SK-N-SH (cell line): Measurements from ENCODE around the gene SUSD3. TPM values are rescaled to one million over a fixed set of nuclear protein-coding genes. Genes with fewer than 3 reads are reported as not detected.

ENCODE experiments used
- CTCF ChIA-PET: fragments of 300-600, 350-600 bp; formaldehyde crosslinking; extraction: SDS; loops from one replicate; lab custom pipeline; 2021; lab: Yijun Ruan, JAX
- POLR2A ChIA-PET: fragments of 350-600 bp; sonication (Branson Sonifier 250); formaldehyde crosslinking; extraction: SDS; loops from one replicate; lab custom pipeline; 2020; ENCODE audit warnings: antibody characterized with exemption, inconsistent platforms; lab: Yijun Ruan, JAX
- DNase-seq: peaks from one replicate; pipeline ENCODE4 v3.0.0; 2012
- H2AFZ ChIP-seq: fragments of 200-600 bp; sonication (generic); 2 replicates; pipeline ENCODE4 v1.8.1; 2016; ENCODE audit warnings: antibody characterized with exemption, mild to moderate bottlenecking, low read depth
- H3F3A ChIP-seq: fragments of 200-600 bp; sonication (generic); replicated peaks from 2 replicates; pipeline ENCODE3; 2016; ENCODE audit warnings: antibody characterized with exemption, mild to moderate bottlenecking; ENCODE audit not compliant: insufficient read depth
- H3K27ac ChIP-seq, 2 experiments: fragments of 200-500 bp in 1 of 2; fragments of 200-600 bp in 1 of 2; sonication (Bioruptor generic) in 1 of 2; sonication (generic), shearing (Covaris generic) in 1 of 2; 2 replicates each; pipeline versions ENCODE4 v1.5.1 to v1.6.1; 2014 to 2016; ENCODE audit warnings: low read depth in 2 of 2, inconsistent platforms in 1 of 2, low read length in 1 of 2, mild to moderate bottlenecking in 1 of 2, mixed read lengths in 1 of 2
- H3K27me3 ChIP-seq: fragments of 200-600 bp; sonication (generic), shearing (Covaris generic); 2 replicates; pipeline ENCODE4 v1.6.1; 2016; ENCODE audit warnings: mixed run types; ENCODE audit not compliant: insufficient read depth
- H3K36me3 ChIP-seq, 2 experiments: fragments of 200-500 bp in 1 of 2; fragments of 200-600 bp in 1 of 2; sonication (Bioruptor generic) in 1 of 2; sonication (generic) in 1 of 2; replicated peaks in 1 of 2; 2 replicates each; pipeline versions ENCODE3 to v1.5.1; 2014 to 2016; ENCODE audit warnings: low read length in 1 of 2, mild to moderate bottlenecking in 1 of 2; ENCODE audit not compliant: insufficient read depth in 2 of 2, control insufficient read depth in 1 of 2
- H3K4me1 ChIP-seq, 2 experiments: fragments of 200-500 bp in 1 of 2; fragments of 200-600 bp in 1 of 2; sonication (Bioruptor generic) in 1 of 2; sonication (generic), shearing (Covaris generic) in 1 of 2; 2 replicates each; pipeline versions ENCODE4 v1.5.1 to v1.6.1; 2014 to 2016; ENCODE audit warnings: low read depth in 1 of 2, low read length in 1 of 2, mixed run types in 1 of 2; ENCODE audit not compliant: insufficient read depth in 2 of 2, control insufficient read depth in 1 of 2
- H3K4me2 ChIP-seq: fragments of 200-600 bp; sonication (generic), shearing (Covaris generic); 2 replicates; pipeline ENCODE4 v1.6.1; 2017; ENCODE audit warnings: mixed run types
- H3K4me3 ChIP-seq, 2 experiments: fragments of 200-500 bp in 1 of 2; fragments of 200-600 bp in 1 of 2; sonication (Bioruptor generic) in 1 of 2; sonication (generic), shearing (Covaris generic) in 1 of 2; 2 replicates each; pipeline versions ENCODE4 v1.5.1 to v1.8.1; 2014 to 2016; ENCODE audit warnings: low read depth in 2 of 2, inconsistent platforms in 1 of 2, low read length in 1 of 2, mild to moderate bottlenecking in 1 of 2, mixed read lengths in 1 of 2, moderate library complexity in 1 of 2
- H3K79me2 ChIP-seq: fragments of 200-600 bp; sonication (generic); 2 replicates; pipeline ENCODE4 v1.8.1; 2017; ENCODE audit warnings: mild to moderate bottlenecking; ENCODE audit not compliant: insufficient read depth
- H3K9ac ChIP-seq: fragments of 200-600 bp; sonication (generic); 2 replicates; pipeline ENCODE4 v1.6.1; 2017; ENCODE audit warnings: mixed run types
- H3K9me2 ChIP-seq: fragments of 200-600 bp; sonication (generic); 2 replicates; pipeline ENCODE4 v1.6.1; 2017; ENCODE audit warnings: mixed run types
- H3K9me3 ChIP-seq: fragments of 200-600 bp; sonication (generic); 2 replicates; pipeline ENCODE4 v1.6.1; 2017; ENCODE audit warnings: mixed run types, mild to moderate bottlenecking, moderate library complexity
- H4K20me1 ChIP-seq: fragments of 200-600 bp; sonication (generic); 2 replicates; pipeline ENCODE4 v1.6.1; 2017; ENCODE audit warnings: mild to moderate bottlenecking, mixed run types; ENCODE audit not compliant: insufficient read depth
- CHD2 ChIP-seq: fragments of 150-350 bp; IDR thresholded peaks from 2 replicates; pipeline ENCODE4 v1.6.1; 2018; ENCODE audit warnings: low read length; ENCODE audit not compliant: partially characterized antibody
- EP300 ChIP-seq, 2 experiments: IDR thresholded peaks; 2 replicates each; pipeline versions ENCODE4 v1.4.0 to v1.6.1; 2012; ENCODE audit warnings: borderline replicate concordance in 1 of 2, low read depth in 1 of 2, low read length in 1 of 2
- EZH2phosphoT487 ChIP-seq: fragments of 200-600 bp; sonication (generic); IDR thresholded peaks from 2 replicates; pipeline ENCODE4 v1.6.1; 2017; ENCODE audit warnings: low read depth, mixed run types, mild to moderate bottlenecking, antibody characterized with exemption, moderate library complexity, borderline replicate concordance
- FOSL2 ChIP-seq: IDR thresholded peaks from 2 replicates; pipeline ENCODE4 v1.4.0; 2012; ENCODE audit warnings: low read depth, mild to moderate bottlenecking, moderate library complexity, borderline replicate concordance
- GABPA ChIP-seq: IDR thresholded peaks from 2 replicates; pipeline ENCODE4 v1.4.0; 2012; ENCODE audit warnings: low read depth, mild to moderate bottlenecking
- GATA2 ChIP-seq: sonication (generic); formaldehyde crosslinking; IDR thresholded peaks from 2 replicates; pipeline ENCODE4 v1.5.0; 2020; ENCODE audit warnings: mild to moderate bottlenecking, missing genetic modification reagents
- JUND ChIP-seq: IDR thresholded peaks from 2 replicates; pipeline ENCODE4 v1.4.0; 2012
- POLR2AphosphoS5 ChIP-seq: IDR thresholded peaks from 2 replicates; pipeline ENCODE4 v1.6.1; 2012; ENCODE audit warnings: low read depth, low read length
- RXRA ChIP-seq: IDR thresholded peaks from 2 replicates; pipeline ENCODE4 v1.4.0; 2012; ENCODE audit warnings: low read depth, mild to moderate bottlenecking, borderline replicate concordance
- SIN3A ChIP-seq: IDR thresholded peaks from 2 replicates; pipeline ENCODE4 v1.6.1; 2012; ENCODE audit warnings: low read depth, mild to moderate bottlenecking, low read length, moderate library complexity, borderline replicate concordance
- SMC3 ChIP-seq: IDR thresholded peaks from 2 replicates; pipeline ENCODE4 v1.6.1; 2012; ENCODE audit warnings: low read depth, low read length, improper control_type of control experiment
- TCF12 ChIP-seq: IDR thresholded peaks from 2 replicates; pipeline ENCODE4 v1.4.0; 2012
- TEAD4 ChIP-seq: IDR thresholded peaks from 2 replicates; pipeline ENCODE4 v1.4.0; 2012; ENCODE audit warnings: mild to moderate bottlenecking, borderline replicate concordance; ENCODE audit not compliant: insufficient read depth
- YY1 ChIP-seq: IDR thresholded peaks from 2 replicates; pipeline ENCODE4 v1.4.0; 2012; ENCODE audit warnings: low read depth, mild to moderate bottlenecking
- WGBS: methylation state at CpG from one replicate; pipeline ENCODE4 v1.1.6; 2017; ENCODE audit warnings: low lambda C conversion rate; 5-methylcytosine and 5-hydroxymethylcytosine counted together
- polyA plus RNA-seq, 3 experiments: library from polyadenylated mRNA; depleted of rRNA; stranded (reverse); fragments of >200 nt; gene quantifications; 2 replicates each; pipeline ENCODE4 v1.2.3, GENCODE V29; 2012
- TF ChIP-seq, protein P1 (sequence below): fragments of 150-350 bp; IDR thresholded peaks from 2 replicates; pipeline ENCODE4 v1.6.1; 2017; ENCODE audit warnings: antibody characterized with exemption, low read length, low read depth, borderline replicate concordance
- TF ChIP-seq, protein P2 (sequence below): IDR thresholded peaks from 2 replicates; pipeline ENCODE4 v1.4.0; 2012; ENCODE audit warnings: low read depth, borderline replicate concordance
- TF ChIP-seq, protein P3 (sequence below): IDR thresholded peaks from 2 replicates; pipeline ENCODE4 v1.4.0; 2012; ENCODE audit warnings: low read depth, borderline replicate concordance
- TF ChIP-seq, protein P4 (sequence below): IDR thresholded peaks from 2 replicates; pipeline ENCODE4; 2012
- TF ChIP-seq, protein P5 (sequence below): IDR thresholded peaks from 2 replicates; pipeline ENCODE4 v1.4.0; 2012; ENCODE audit warnings: low read depth
- TF ChIP-seq, protein P6 (sequence below): fragments of 200-600 bp; sonication (generic); IDR thresholded peaks from 2 replicates; pipeline ENCODE4 v1.6.1; 2017; ENCODE audit warnings: antibody characterized with exemption, mild to moderate bottlenecking, moderate library complexity

The SUSD3 gene
- polyA plus RNA-seq, 1 of the 3 experiments (the other 2 are of a cell fraction) = 0.49 TPM

DNA sequence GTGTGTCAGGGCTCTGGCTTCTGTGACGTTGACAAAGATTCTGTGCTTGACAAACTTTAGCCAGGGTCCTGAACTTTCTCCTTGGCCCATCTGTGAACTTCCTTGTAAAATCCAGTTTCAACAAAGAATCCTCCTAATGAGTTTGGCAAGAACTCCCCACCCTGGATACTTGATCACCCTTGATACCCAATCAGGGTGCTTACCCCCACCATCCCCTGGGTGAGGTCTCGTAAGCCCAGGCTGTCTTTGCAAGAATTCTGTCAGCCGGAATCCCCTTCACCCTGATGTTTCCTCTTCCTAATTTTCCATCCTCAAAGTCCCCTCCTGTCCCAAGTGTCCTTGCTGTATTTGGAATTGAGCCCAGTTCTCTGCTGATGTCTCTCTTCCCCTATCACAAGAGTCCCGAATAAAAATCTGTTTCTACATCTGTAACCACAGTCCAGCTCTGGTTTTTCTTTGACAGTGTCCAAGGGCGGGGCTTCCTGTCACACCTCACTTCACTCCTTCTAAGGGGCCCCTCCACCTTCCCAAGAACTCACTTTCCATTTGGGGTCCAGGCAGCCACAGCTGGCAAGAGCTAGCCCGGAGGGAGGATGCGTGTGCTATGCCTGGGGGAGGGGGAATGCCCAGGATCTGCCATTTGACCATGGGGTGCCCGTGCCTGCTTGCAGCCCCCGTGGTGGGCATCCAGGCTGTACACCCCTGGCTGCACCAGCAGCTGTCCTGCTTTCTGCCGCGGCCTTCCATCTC, 34.8 kb downstream of the SUSD3 start:
- H3K27me3 ChIP-seq = no peaks in the 10 kb centered on the region
- no peak overlapping the region for H3K9ac ChIP-seq
- WGBS = 70% methylated on average over 10 of the region's 11 CpGs
- no peaks in the 10 kb centered on the region for H3K36me3 ChIP-seq
- no peak for DNase-seq
- H3K4me3 ChIP-seq = no peak overlapping the region
- no peak overlapping the region for H2AFZ ChIP-seq
- peaks cover 12 to 27% of the 10 kb centered on the region in 2 experiments; a peak in 3 of 4 replicates for H3K4me1 ChIP-seq
- no peak overlapping the region for H3K4me2 ChIP-seq
- TF ChIP-seq SIN3A (no peak), TEAD4 (no peak), GATA2 (CRISPR knock-in tag) (no peak), FOSL2 (no peak), CHD2 (no peak), RXRA (no peak), EZH2phosphoT487 (no peak), GABPA (no peak), EP300 (IDR thresholded peaks at IDR 0.05; ENCODE audit: borderline replicate concordance in 1 of 2, low read depth in 1 of 2, low read length in 1 of 2) (no peak), YY1 (no peak), SMC3 (no peak), JUND (no peak), POLR2AphosphoS5 (no peak), TCF12 (no peak)
- TF ChIP-seq, protein P1, sequence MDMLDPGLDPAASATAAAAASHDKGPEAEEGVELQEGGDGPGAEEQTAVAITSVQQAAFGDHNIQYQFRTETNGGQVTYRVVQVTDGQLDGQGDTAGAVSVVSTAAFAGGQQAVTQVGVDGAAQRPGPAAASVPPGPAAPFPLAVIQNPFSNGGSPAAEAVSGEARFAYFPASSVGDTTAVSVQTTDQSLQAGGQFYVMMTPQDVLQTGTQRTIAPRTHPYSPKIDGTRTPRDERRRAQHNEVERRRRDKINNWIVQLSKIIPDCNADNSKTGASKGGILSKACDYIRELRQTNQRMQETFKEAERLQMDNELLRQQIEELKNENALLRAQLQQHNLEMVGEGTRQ = no peak
- TF ChIP-seq, protein P2, sequence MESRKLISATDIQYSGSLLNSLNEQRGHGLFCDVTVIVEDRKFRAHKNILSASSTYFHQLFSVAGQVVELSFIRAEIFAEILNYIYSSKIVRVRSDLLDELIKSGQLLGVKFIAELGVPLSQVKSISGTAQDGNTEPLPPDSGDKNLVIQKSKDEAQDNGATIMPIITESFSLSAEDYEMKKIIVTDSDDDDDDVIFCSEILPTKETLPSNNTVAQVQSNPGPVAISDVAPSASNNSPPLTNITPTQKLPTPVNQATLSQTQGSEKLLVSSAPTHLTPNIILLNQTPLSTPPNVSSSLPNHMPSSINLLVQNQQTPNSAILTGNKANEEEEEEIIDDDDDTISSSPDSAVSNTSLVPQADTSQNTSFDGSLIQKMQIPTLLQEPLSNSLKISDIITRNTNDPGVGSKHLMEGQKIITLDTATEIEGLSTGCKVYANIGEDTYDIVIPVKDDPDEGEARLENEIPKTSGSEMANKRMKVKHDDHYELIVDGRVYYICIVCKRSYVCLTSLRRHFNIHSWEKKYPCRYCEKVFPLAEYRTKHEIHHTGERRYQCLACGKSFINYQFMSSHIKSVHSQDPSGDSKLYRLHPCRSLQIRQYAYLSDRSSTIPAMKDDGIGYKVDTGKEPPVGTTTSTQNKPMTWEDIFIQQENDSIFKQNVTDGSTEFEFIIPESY = no peak
- TF ChIP-seq, protein P3, sequence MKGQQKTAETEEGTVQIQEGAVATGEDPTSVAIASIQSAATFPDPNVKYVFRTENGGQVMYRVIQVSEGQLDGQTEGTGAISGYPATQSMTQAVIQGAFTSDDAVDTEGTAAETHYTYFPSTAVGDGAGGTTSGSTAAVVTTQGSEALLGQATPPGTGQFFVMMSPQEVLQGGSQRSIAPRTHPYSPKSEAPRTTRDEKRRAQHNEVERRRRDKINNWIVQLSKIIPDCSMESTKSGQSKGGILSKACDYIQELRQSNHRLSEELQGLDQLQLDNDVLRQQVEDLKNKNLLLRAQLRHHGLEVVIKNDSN = no peak
- TF ChIP-seq, protein P4, sequence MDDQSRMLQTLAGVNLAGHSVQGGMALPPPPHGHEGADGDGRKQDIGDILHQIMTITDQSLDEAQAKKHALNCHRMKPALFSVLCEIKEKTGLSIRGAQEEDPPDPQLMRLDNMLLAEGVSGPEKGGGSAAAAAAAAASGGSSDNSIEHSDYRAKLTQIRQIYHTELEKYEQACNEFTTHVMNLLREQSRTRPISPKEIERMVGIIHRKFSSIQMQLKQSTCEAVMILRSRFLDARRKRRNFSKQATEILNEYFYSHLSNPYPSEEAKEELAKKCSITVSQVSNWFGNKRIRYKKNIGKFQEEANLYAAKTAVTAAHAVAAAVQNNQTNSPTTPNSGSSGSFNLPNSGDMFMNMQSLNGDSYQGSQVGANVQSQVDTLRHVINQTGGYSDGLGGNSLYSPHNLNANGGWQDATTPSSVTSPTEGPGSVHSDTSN = no peak
- TF ChIP-seq, protein P5, sequence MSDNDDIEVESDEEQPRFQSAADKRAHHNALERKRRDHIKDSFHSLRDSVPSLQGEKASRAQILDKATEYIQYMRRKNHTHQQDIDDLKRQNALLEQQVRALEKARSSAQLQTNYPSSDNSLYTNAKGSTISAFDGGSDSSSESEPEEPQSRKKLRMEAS = no peak
- TF ChIP-seq, protein P6, sequence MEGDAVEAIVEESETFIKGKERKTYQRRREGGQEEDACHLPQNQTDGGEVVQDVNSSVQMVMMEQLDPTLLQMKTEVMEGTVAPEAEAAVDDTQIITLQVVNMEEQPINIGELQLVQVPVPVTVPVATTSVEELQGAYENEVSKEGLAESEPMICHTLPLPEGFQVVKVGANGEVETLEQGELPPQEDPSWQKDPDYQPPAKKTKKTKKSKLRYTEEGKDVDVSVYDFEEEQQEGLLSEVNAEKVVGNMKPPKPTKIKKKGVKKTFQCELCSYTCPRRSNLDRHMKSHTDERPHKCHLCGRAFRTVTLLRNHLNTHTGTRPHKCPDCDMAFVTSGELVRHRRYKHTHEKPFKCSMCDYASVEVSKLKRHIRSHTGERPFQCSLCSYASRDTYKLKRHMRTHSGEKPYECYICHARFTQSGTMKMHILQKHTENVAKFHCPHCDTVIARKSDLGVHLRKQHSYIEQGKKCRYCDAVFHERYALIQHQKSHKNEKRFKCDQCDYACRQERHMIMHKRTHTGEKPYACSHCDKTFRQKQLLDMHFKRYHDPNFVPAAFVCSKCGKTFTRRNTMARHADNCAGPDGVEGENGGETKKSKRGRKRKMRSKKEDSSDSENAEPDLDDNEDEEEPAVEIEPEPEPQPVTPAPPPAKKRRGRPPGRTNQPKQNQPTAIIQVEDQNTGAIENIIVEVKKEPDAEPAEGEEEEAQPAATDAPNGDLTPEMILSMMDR = no peak
- H3K9me3 ChIP-seq = no peaks in the 10 kb centered on the region
- POLR2A ChIA-PET = no interaction called here
- no peaks in the 10 kb centered on the region for H4K20me1 ChIP-seq
- no peaks in the 10 kb centered on the region for H3K9me2 ChIP-seq
- H3K27ac ChIP-seq = no peak overlapping the region
- H3K79me2 ChIP-seq = peaks cover 21% of the 10 kb centered on the region
- CTCF ChIA-PET = no interaction called here
- peaks cover 21% of the 10 kb centered on the region for H3F3A ChIP-seq
